HEK293 (cell line): ENCODE results near the gene DCLK1.

Experiments used
- CTCF ChIA-PET: fragments of 350-600 bp; formaldehyde crosslinking; extraction: SDS; loops from one replicate; lab custom pipeline; 2021; ENCODE audit warnings: antibody characterized with exemption; lab: Yijun Ruan, JAX
- POLR2A ChIA-PET: fragments of 300-600 bp; formaldehyde crosslinking; extraction: SDS; loops from one replicate; lab custom pipeline; 2020; ENCODE audit warnings: antibody characterized with exemption, inconsistent platforms; lab: Yijun Ruan, JAX
- H3K27ac ChIP-seq: fragments of 200-500 bp; sonication (Bioruptor generic); 2 replicates; pipeline ENCODE4 v1.5.1; 2014; ENCODE audit warnings: low read depth, low read length, control low read depth, inconsistent platforms; ENCODE audit errors: extremely low read depth
- H3K36me3 ChIP-seq, 2 experiments: fragments of 200-500 bp in 1 of 2; sonication (Bioruptor generic) in 1 of 2; 1 replicate in 1 of 2; 2 replicates in 1 of 2; pipeline ENCODE4 v1.5.1; 2014 to 2017; ENCODE audit warnings: inconsistent platforms in 2 of 2, low read length in 2 of 2; ENCODE audit not compliant: control insufficient read depth in 2 of 2, insufficient read depth in 1 of 2
- H3K4me1 ChIP-seq: fragments of 200-500 bp; sonication (Bioruptor generic); 2 replicates; pipeline ENCODE4 v1.5.1; 2014; ENCODE audit warnings: mild to moderate bottlenecking, low read length, inconsistent platforms; ENCODE audit not compliant: control insufficient read depth, insufficient read depth
- H3K4me3 ChIP-seq: 2 replicates; pipeline ENCODE4 v1.5.1; 2011; ENCODE audit warnings: low read depth, mild to moderate bottlenecking, control low read depth, low read length, moderate library complexity
- H3K9me3 ChIP-seq: fragments of 200-500 bp; sonication (Bioruptor generic); 2 replicates; pipeline ENCODE4 v1.5.1; 2014; ENCODE audit warnings: low read depth, low read length, inconsistent platforms; ENCODE audit not compliant: control insufficient read depth, insufficient read depth
- BCL11B ChIP-seq: fragments of 450-650 bp; formaldehyde crosslinking; IDR thresholded peaks from 2 replicates; pipeline ENCODE4 v1.5.1; 2016; ENCODE audit warnings: low read depth, missing biosample characterization, missing genetic modification characterization
- SALL2 ChIP-seq: fragments of 450-650 bp; formaldehyde crosslinking; IDR thresholded peaks from 2 replicates; pipeline ENCODE4 v1.5.0; 2017; ENCODE audit warnings: missing biosample characterization, mild to moderate bottlenecking, missing genetic modification characterization, borderline replicate concordance
- SETDB1 ChIP-seq: IDR thresholded peaks from one replicate; pipeline ENCODE4 v1.6.1; 2017; ENCODE audit warnings: mild to moderate bottlenecking, low read length, moderate library complexity, mixed read lengths; ENCODE audit not compliant: insufficient read length
- ZFP37 ChIP-seq: fragments of 450-650 bp; formaldehyde crosslinking; IDR thresholded peaks from 2 replicates; pipeline ENCODE4 v1.5.1; 2016; ENCODE audit warnings: missing biosample characterization, missing genetic modification characterization
- ZFP41 ChIP-seq: fragments of 450-650 bp; formaldehyde crosslinking; IDR thresholded peaks from 2 replicates; pipeline ENCODE4 v1.5.1; 2016; ENCODE audit warnings: missing biosample characterization, missing genetic modification characterization, borderline replicate concordance
- ZNF138 ChIP-seq: fragments of 450-650 bp; formaldehyde crosslinking; IDR thresholded peaks from 2 replicates; pipeline ENCODE4 v1.5.1; 2016; ENCODE audit warnings: missing biosample characterization, missing genetic modification characterization, borderline replicate concordance
- ZNF169 ChIP-seq: fragments of 450-650 bp; formaldehyde crosslinking; IDR thresholded peaks from 2 replicates; pipeline ENCODE4 v1.5.1; 2016; ENCODE audit warnings: missing biosample characterization, missing genetic modification characterization
- ZNF174 ChIP-seq: fragments of 450-650 bp; formaldehyde crosslinking; IDR thresholded peaks from 2 replicates; pipeline ENCODE4 v1.5.0; 2017; ENCODE audit warnings: missing biosample characterization, mild to moderate bottlenecking, missing genetic modification characterization
- ZNF18 ChIP-seq: fragments of 450-650 bp; formaldehyde crosslinking; IDR thresholded peaks from 2 replicates; pipeline ENCODE4 v1.5.1; 2016; ENCODE audit warnings: missing biosample characterization, missing genetic modification characterization
- ZNF350 ChIP-seq: fragments of 450-650 bp; formaldehyde crosslinking; IDR thresholded peaks from 2 replicates; pipeline ENCODE4 v1.5.0; 2017; ENCODE audit warnings: missing biosample characterization, mild to moderate bottlenecking, missing genetic modification characterization
- ZNF488 ChIP-seq: fragments of 450-650 bp; formaldehyde crosslinking; IDR thresholded peaks from 2 replicates; pipeline ENCODE4 v1.5.1; 2016; ENCODE audit warnings: missing biosample characterization, missing genetic modification characterization
- ZNF580 ChIP-seq: fragments of 450-650 bp; formaldehyde crosslinking; IDR thresholded peaks from 2 replicates; pipeline ENCODE4 v1.5.1; 2016; ENCODE audit warnings: missing biosample characterization, missing genetic modification characterization
- ZNF600 ChIP-seq: fragments of 450-650 bp; formaldehyde crosslinking; IDR thresholded peaks from 2 replicates; pipeline ENCODE4 v1.5.1; 2016; ENCODE audit warnings: missing biosample characterization, missing genetic modification characterization
- ZNF624 ChIP-seq: fragments of 450-650 bp; formaldehyde crosslinking; IDR thresholded peaks from 2 replicates; pipeline ENCODE4 v1.5.1; 2017; ENCODE audit warnings: missing biosample characterization, missing genetic modification characterization
- ZNF629 ChIP-seq: fragments of 450-650 bp; formaldehyde crosslinking; IDR thresholded peaks from 2 replicates; pipeline ENCODE4 v1.5.1; 2017; ENCODE audit warnings: missing biosample characterization, missing genetic modification characterization
- ZNF660 ChIP-seq: fragments of 450-650 bp; IDR thresholded peaks from 2 replicates; pipeline ENCODE4 v1.5.1; 2018; ENCODE audit warnings: missing biosample characterization, mild to moderate bottlenecking, missing genetic modification characterization
- ZNF677 ChIP-seq: fragments of 450-650 bp; IDR thresholded peaks from 2 replicates; pipeline ENCODE4 v1.5.0; 2018; ENCODE audit warnings: missing biosample characterization, mild to moderate bottlenecking, missing genetic modification characterization, moderate library complexity
- ZNF776 ChIP-seq: fragments of 450-650 bp; formaldehyde crosslinking; IDR thresholded peaks from 2 replicates; pipeline ENCODE4 v1.5.0; 2017; ENCODE audit warnings: missing biosample characterization, missing genetic modification characterization, borderline replicate concordance
- ZSCAN4 ChIP-seq: fragments of 450-650 bp; formaldehyde crosslinking; IDR thresholded peaks from 2 replicates; pipeline ENCODE4 v1.5.1; 2017; ENCODE audit warnings: missing biosample characterization, missing genetic modification characterization
- ZSCAN5A ChIP-seq: fragments of 450-650 bp; formaldehyde crosslinking; IDR thresholded peaks from 2 replicates; pipeline ENCODE4 v1.5.1; 2016; ENCODE audit warnings: missing biosample characterization, missing genetic modification characterization

DCLK1 gene

GRCh38 chr13:35804901-35805300, 326.3 kb downstream of the DCLK1 start (continued):
- TF ChIP-seq ZSCAN5A (tag by site-specific recombination) (no peak), ZNF677 (no peak)
- TF ChIP-seq, all 188 proteins: peak for 0

- ChIA-PET POLR2A (no interaction called here), CTCF (no interaction called here)
- Histone ChIP-seq H3K27ac (no peak overlapping the region), H3K4me1 (no peaks in the 10 kb centered on the region), H3K4me3 (no peak overlapping the region), H3K36me3 (no peaks in the 10 kb centered on the region), H3K9me3 (no peaks in the 10 kb centered on the region)
- no peak for TF ChIP-seq ZNF580 (tag by site-specific recombination)
- no peak for TF ChIP-seq ZNF776
- TF ChIP-seq BCL11B (tag by site-specific recombination) = no peak
- no peak for TF ChIP-seq ZNF488
- TF ChIP-seq ZNF18 (tag by site-specific recombination) = no peak
- TF ChIP-seq SALL2 (tag by site-specific recombination) = no peak
- TF ChIP-seq SETDB1 = no peak
Measured at GRCh38 chr13:35797991-35798390, 333.2 kb downstream of the DCLK1 start.

GRCh38 chr13:35797244-35797643, 333.9 kb downstream of the DCLK1 start:
- Histone ChIP-seq H3K27ac (no peak overlapping the region), H3K4me3 (no peak overlapping the region), H3K9me3 (no peaks in the 10 kb centered on the region), H3K4me1 (no peaks in the 10 kb centered on the region), H3K36me3 (no peaks in the 10 kb centered on the region)
- CTCF ChIA-PET = interaction anchor here (0.6 to 1.7 kb wide), 2 partner anchors 9 to 21 kb away, joined by 3 to 4 read pairs; no protein-coding TSS in a partner anchor
- no peak for TF ChIP-seq ZNF660
- TF ChIP-seq ZFP37 = no peak
- POLR2A ChIA-PET = no interaction called here

- CTCF ChIA-PET = interaction anchor here (1.7 kb wide), 1 partner anchor 22 kb away, joined by 4 read pairs; no protein-coding TSS in a partner anchor
- TF ChIP-seq ZSCAN4 (tag by site-specific recombination) (no peak), ZNF624 (tag by site-specific recombination) (no peak), ZNF629 (tag by site-specific recombination) (no peak), SALL2 (tag by site-specific recombination) (no peak), ZNF169 (no peak), ZFP41 (no peak), ZNF174 (tag by site-specific recombination) (no peak), ZNF600 (tag by site-specific recombination) (no peak), ZNF350 (tag by site-specific recombination) (no peak), ZNF138 (tag by site-specific recombination) (no peak)
- POLR2A ChIA-PET = no interaction called here
- H3K36me3 ChIP-seq = no peaks in the 10 kb centered on the region
- H3K4me3 ChIP-seq = no peak overlapping the region
- H3K4me1 ChIP-seq = no peaks in the 10 kb centered on the region
- no peaks in the 10 kb centered on the region for H3K9me3 ChIP-seq
- H3K27ac ChIP-seq = no peak overlapping the region
Measured at GRCh38 chr13:35796623-35797022, 334.6 kb downstream of the DCLK1 start.
